RWPE2 (cell line): ENCODE measurements around the gene CHKA.

ENCODE experiments used
- ATAC-seq: fragments of 200-7000 bp; cut with Tn5 transposase; 3 replicates; pipeline ENCODE4 v1.9.1; 2021; ENCODE audit warnings: low read depth
- DNase-seq: peaks from one replicate; pipeline ENCODE4 v3.0.0-alpha.2; 2020; ENCODE audit warnings: low spot score
- H3K27ac ChIP-seq: fragments of 450-650 bp; 2 replicates; pipeline ENCODE4 v1.5.1; 2017; ENCODE audit warnings: mild to moderate bottlenecking; ENCODE audit not compliant: poor library complexity, severe bottlenecking
- H3K27me3 ChIP-seq: fragments of 250-450 bp; sonication (Bioruptor Pico); 2 replicates; pipeline ENCODE4 v1.5.1; 2021; ENCODE audit warnings: mild to moderate bottlenecking, moderate library complexity; ENCODE audit not compliant: insufficient read depth, poor library complexity, severe bottlenecking
- H3K36me3 ChIP-seq: fragments of 250-450 bp; sonication (Bioruptor Pico); 2 replicates; pipeline ENCODE4 v1.5.1; 2020; ENCODE audit warnings: low read depth, mild to moderate bottlenecking, moderate library complexity
- H3K4me1 ChIP-seq: fragments of 250-450 bp; sonication (Bioruptor Pico); 2 replicates; pipeline ENCODE4 v1.5.1; 2021; ENCODE audit warnings: mild to moderate bottlenecking, moderate library complexity; ENCODE audit not compliant: insufficient read depth, poor library complexity, severe bottlenecking
- H3K4me3 ChIP-seq: fragments of 250-450 bp; sonication (Bioruptor Pico); 2 replicates; pipeline ENCODE4 v1.5.1; 2021; ENCODE audit warnings: mild to moderate bottlenecking, moderate library complexity; ENCODE audit not compliant: severe bottlenecking
- H3K9me3 ChIP-seq: fragments of 250-450 bp; sonication (Bioruptor Pico); 2 replicates; pipeline ENCODE4 v1.5.1; 2021; ENCODE audit warnings: mild to moderate bottlenecking, moderate library complexity; ENCODE audit not compliant: severe bottlenecking
- TF ChIP-seq, protein P1 (sequence below): fragments of 450-650 bp; IDR thresholded peaks from one replicate; pipeline ENCODE4 v1.5.1; 2017; ENCODE audit warnings: mild to moderate bottlenecking, moderate library complexity; ENCODE audit not compliant: poor library complexity, severe bottlenecking

CHKA gene

DNA sequence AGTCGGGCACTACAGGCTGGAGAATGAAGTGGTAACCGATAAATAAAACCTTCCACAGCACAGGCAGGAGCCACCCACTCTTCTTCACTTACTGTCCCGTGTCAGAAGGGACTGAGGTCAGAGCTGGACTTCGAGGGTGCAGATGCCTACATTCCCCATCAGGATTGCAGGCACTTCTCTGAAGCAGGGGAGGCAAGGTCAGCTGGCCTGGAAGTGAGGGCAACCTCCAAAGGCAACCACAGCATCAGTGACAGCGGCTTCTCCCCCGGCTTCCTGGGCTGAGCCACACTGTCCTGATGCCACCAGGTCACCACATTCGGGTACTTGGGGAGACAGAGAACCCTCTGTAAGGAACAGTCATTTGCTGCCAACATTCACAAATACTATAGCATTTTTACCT, 59.7 kb downstream of the CHKA start:
- Histone ChIP-seq H3K9me3 (no peaks in the 10 kb centered on the region), H3K27me3 (no peaks in the 10 kb centered on the region), H3K27ac (no peak overlapping the region), H3K4me3 (no peak overlapping the region), H3K36me3 (peaks cover 7% of the 10 kb centered on the region; the same call in 1 of the 2 replicates), H3K4me1 (no peaks in the 10 kb centered on the region)
- TF ChIP-seq, protein P1, sequence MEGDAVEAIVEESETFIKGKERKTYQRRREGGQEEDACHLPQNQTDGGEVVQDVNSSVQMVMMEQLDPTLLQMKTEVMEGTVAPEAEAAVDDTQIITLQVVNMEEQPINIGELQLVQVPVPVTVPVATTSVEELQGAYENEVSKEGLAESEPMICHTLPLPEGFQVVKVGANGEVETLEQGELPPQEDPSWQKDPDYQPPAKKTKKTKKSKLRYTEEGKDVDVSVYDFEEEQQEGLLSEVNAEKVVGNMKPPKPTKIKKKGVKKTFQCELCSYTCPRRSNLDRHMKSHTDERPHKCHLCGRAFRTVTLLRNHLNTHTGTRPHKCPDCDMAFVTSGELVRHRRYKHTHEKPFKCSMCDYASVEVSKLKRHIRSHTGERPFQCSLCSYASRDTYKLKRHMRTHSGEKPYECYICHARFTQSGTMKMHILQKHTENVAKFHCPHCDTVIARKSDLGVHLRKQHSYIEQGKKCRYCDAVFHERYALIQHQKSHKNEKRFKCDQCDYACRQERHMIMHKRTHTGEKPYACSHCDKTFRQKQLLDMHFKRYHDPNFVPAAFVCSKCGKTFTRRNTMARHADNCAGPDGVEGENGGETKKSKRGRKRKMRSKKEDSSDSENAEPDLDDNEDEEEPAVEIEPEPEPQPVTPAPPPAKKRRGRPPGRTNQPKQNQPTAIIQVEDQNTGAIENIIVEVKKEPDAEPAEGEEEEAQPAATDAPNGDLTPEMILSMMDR = no peak
- no peak for DNase-seq
- no peak for ATAC-seq

DNA sequence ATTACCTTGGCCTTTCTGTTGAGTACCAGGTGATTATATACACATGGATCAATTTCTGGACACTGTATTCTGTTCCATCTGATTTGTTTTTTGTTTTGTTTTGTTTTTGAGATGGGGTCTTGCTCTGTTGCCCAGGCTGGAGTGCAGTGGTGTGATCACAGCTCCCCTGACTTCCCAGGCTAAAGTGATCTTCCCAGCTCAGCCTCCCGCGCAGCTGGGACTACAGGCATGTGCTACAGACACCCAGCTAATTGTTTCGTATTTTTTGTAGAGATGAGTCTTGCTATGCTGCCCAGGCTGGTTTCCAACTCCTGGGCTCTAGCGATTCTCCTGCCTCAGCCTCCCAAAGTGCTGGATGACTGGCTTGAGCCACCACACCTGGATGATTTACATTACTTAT, 63.4 kb downstream of the CHKA start:
- Histone ChIP-seq H3K36me3 (peaks cover 4% of the 10 kb centered on the region; the same call in 1 of the 2 replicates), H3K27me3 (no peaks in the 10 kb centered on the region), H3K27ac (no peak overlapping the region), H3K4me1 (no peaks in the 10 kb centered on the region), H3K9me3 (no peaks in the 10 kb centered on the region), H3K4me3 (no peak overlapping the region)
- DNase-seq (no peak), ATAC-seq (no peak)
- TF ChIP-seq, protein P1 = no peak

DNA sequence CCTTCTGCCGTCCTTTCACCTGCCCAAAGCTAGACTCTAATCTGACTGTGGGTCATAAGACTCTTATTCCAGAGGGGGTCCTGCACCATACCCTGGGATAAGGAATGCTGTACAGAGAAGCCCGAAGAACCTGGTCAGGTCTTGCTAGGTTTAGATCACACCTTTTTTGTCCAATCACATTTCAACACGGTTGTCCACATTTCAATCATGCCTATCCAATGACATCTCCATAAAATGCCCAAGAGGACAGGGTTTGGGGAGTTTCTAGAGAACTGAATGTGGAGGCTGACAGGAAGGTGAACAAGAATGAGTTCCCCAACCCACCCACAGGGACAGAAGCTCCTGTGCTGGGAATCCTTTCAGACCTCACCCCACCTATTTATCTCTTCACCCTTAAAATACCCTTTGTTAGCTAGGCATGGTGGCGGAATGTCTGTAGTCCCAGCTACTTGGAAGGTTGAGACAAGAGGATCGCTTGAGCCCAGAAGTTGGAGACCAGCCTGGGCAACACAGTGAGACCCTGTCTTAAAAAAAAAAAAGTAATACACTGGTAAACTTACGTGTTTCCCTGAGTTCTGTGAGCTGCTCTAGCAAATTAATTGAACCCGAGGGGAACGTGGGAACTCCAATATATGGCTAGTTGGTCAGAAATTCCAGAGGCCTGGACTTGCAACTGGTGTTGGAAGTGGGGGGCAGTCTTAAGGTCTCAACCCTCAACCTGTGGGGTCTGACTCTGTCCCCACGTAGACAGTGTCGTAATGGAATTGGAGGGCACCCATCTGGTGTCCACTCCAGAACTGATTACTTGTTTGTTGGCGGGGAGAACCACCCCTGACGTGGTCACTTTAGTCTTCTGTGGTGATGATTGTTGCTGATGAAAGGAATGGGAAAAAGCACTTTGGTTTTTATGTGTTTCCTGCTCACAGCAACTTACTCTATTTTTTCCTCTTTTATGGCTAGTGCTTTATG, 64.6 kb downstream of the CHKA start:
- no peaks in the 10 kb centered on the region for H3K27me3 ChIP-seq

DNA sequence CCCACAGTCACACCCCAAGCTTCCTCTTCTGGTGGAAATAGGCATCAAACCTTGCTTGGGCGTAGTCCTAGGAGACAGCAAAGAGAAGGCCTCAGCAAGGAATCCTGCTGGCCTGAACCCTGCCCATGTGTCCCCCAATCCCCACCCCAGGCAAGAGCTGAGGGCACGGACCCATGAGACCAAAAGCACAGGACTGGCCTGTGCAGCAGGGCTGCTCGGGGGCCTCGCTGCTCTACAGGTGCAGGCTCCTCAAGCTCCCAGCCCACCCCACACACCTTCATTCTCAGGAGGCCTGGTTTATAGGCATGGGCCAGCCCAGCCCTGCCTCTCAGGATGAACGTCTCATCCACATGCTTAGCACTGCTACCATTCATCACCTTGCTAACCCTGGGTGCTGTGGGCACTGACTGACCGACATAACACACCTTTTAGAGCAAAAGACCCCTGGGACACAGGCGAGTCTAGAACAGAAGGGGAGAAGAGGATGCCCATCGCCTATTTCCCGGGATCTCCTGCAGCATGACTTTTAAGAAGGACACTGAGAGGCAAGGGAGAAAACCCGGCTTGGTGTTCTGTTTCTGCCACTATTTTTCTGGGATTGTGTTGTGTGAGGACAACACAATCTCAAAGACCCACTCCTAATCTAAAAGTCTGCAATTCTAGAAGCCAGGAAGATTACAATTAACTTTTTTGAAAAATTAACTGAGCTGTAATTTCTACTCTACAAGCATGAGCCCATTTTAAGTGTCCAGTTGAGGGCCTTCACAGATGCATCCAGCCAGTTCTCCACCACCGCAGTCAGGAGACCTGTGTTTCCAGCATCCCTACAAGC, 67.0 kb downstream of the CHKA start:
- Histone ChIP-seq H3K4me1 (no peaks in the 10 kb centered on the region), H3K27me3 (no peaks in the 10 kb centered on the region), H3K27ac (no peak overlapping the region), H3K9me3 (no peaks in the 10 kb centered on the region), H3K36me3 (peaks cover 18% of the 10 kb centered on the region), H3K4me3 (no peak overlapping the region)
- no peak for ATAC-seq
- TF ChIP-seq, protein P1 = no peak
- no peak for DNase-seq

More for the DNA sequence above, 64.6 kb downstream of the CHKA start:
- Histone ChIP-seq H3K4me3 (no peak overlapping the region), H3K4me1 (no peaks in the 10 kb centered on the region), H3K9me3 (no peaks in the 10 kb centered on the region), H3K27ac (no peak overlapping the region), H3K36me3 (peaks cover 4% of the 10 kb centered on the region; the same call in 1 of the 2 replicates)
- no peak for DNase-seq
- TF ChIP-seq, protein P1 = no peak
- ATAC-seq = no peak
